Panc1 (cell line): ENCODE results near the gene GBF1. TPM values are rescaled to one million over a fixed set of nuclear protein-coding genes. Genes with fewer than 3 reads are reported as not detected.

Experiments used
- ATAC-seq: fragments of 200-7000 bp; cut with Tn5 transposase; 2 replicates; pipeline ENCODE4 v1.9.1; 2020; ENCODE audit warnings: mild to moderate bottlenecking, moderate library complexity
- BruUV-seq: library from RNA; stranded (reverse); fragments of 400-500 nt; replicated peaks from 2 replicates; lab custom pipeline; 2021; lab: Mats Ljungman, UMichigan
- CTCF ChIA-PET: fragments of 300-600 bp; sonication (Branson Sonifier 250); formaldehyde crosslinking; loops from one replicate; lab custom pipeline; 2022; ENCODE audit warnings: antibody characterized with exemption; lab: Charles Lee
- POLR2A ChIA-PET: fragments of 300-600 bp; sonication (Branson Sonifier 250); formaldehyde crosslinking; loops from one replicate; lab custom pipeline; 2022; ENCODE audit warnings: antibody characterized with exemption; lab: Charles Lee
- DNase-seq: peaks from one replicate; pipeline ENCODE4 v3.0.0-alpha.2; 2010; ENCODE audit warnings: low read depth, low spot score
- H3K27ac ChIP-seq: 2 replicates; pipeline ENCODE4 v1.5.1; 2011; ENCODE audit warnings: mild to moderate bottlenecking, low read length, inconsistent platforms
- H3K27me3 ChIP-seq: fragments of 200-500 bp; sonication (Bioruptor generic); 2 replicates; pipeline ENCODE4 v1.6.0; 2014; ENCODE audit warnings: low read length, inconsistent platforms; ENCODE audit not compliant: control insufficient read depth, insufficient read depth
- H3K36me3 ChIP-seq: fragments of 200-500 bp; sonication (Bioruptor generic); 2 replicates; pipeline ENCODE4 v1.5.1; 2014; ENCODE audit warnings: inconsistent platforms, mild to moderate bottlenecking, low read length, moderate library complexity; ENCODE audit not compliant: control insufficient read depth, insufficient read depth
- H3K4me1 ChIP-seq: 2 replicates; pipeline ENCODE4 v1.5.1; 2011; ENCODE audit warnings: inconsistent platforms, mild to moderate bottlenecking, low read length, moderate library complexity; ENCODE audit not compliant: control insufficient read depth, insufficient read depth
- H3K4me3 ChIP-seq, 2 experiments: 2 replicates each; pipeline ENCODE4 v1.5.1; 2011 to 2012; ENCODE audit warnings: low read depth in 2 of 2, low read length in 2 of 2, mild to moderate bottlenecking in 2 of 2, inconsistent platforms in 1 of 2, moderate library complexity in 1 of 2
- H3K9me3 ChIP-seq: fragments of 200-500 bp; sonication (Bioruptor generic); 2 replicates; pipeline ENCODE4 v1.5.1; 2014; ENCODE audit warnings: low read depth, mild to moderate bottlenecking, inconsistent platforms, low read length, moderate library complexity; ENCODE audit not compliant: control insufficient read depth, insufficient read depth
- CTCF ChIP-seq: fragments of 450-650 bp; IDR thresholded peaks from 2 replicates; pipeline ENCODE4 v1.5.1; 2017; ENCODE audit warnings: mild to moderate bottlenecking
- POLR2AphosphoS5 ChIP-seq: IDR thresholded peaks from 2 replicates; pipeline ENCODE4 v1.6.1; 2012; ENCODE audit warnings: mild to moderate bottlenecking, low read depth, low read length, moderate library complexity
- REST ChIP-seq, 2 experiments: IDR thresholded peaks; 2 replicates each; pipeline ENCODE4 v1.6.1; 2011 to 2012; ENCODE audit warnings: low read depth in 2 of 2, control low read depth in 1 of 2, low read length in 1 of 2, mild to moderate bottlenecking in 1 of 2, moderate library complexity in 1 of 2; ENCODE audit not compliant: insufficient read depth in 1 of 2
- SIN3A ChIP-seq: IDR thresholded peaks from 2 replicates; pipeline ENCODE4 v1.6.1; 2012; ENCODE audit warnings: low read depth, mild to moderate bottlenecking, low read length, moderate library complexity, borderline replicate concordance; ENCODE audit not compliant: insufficient read depth
- TCF7L2 ChIP-seq: IDR thresholded peaks from 2 replicates; pipeline ENCODE4 v1.6.1; 2011; ENCODE audit warnings: mild to moderate bottlenecking, low read depth, low read length, inconsistent platforms
- in situ Hi-C: cut with HindIII; loops from 2 replicates; pipeline ENCODE4 v1.10.0; 2016; ENCODE audit warnings: low sequenced_read_pairs, low pct_unique_long_range_greater_than_20kb
- intact Hi-C: fragments of 100-400 bp; cut with micrococcal nuclease; formaldehyde crosslinking; loops from one replicate; pipeline ENCODE4 v1.10.0; 2022; ENCODE audit not compliant: unreplicated experiment
- total RNA-seq: library from RNA; stranded (reverse); gene quantifications from one replicate; pipeline ENCODE4 v1.2.1, GENCODE V29; 2021; ENCODE audit not compliant: unreplicated experiment

Gene GBF1
- total RNA-seq, 1 experiment from 2014 or later = 65.0 TPM

GRCh38 chr10:102394801-102395399 is 149.6 kb downstream of the GBF1 start:
- ChIA-PET POLR2A (interaction anchor here (0.6 to 0.8 kb wide), 4 partner anchors 23 to 1651 kb away, joined by 3 to 13 read pairs (median 8); partner anchors contain the start of gene GBF1), CTCF (interaction anchor here (0.6 to 0.8 kb wide), 2 partner anchors 165 to 288 kb away, joined by 3 read pairs; no protein-coding TSS in a partner anchor)
- no peak for DNase-seq
- peaks cover 2% of the 10 kb centered on the region; the same call in 1 of the 2 replicates for H3K36me3 ChIP-seq
- H3K4me3 ChIP-seq = peak overlapping the region; percentile 67 to 89
- BruUV-seq = no TSS peak
- peak; percentile 12 for ATAC-seq
- intact Hi-C loops = loop anchor here (5.0 kb wide), 1 partner anchor 163 kb away; no protein-coding TSS in a partner anchor
- H3K4me1 ChIP-seq = peaks cover 26% of the 10 kb centered on the region
- in situ Hi-C loops = no loop called here
- peak overlapping the region; percentile 63 for H3K27ac ChIP-seq
- TF ChIP-seq REST (IDR thresholded peaks at IDR 0.05; ENCODE audit: insufficient read depth in 1 of 2, low read depth in 2 of 2, low read length in 1 of 2) (no peak), TCF7L2 (no peak), POLR2AphosphoS5 (no peak; the same call in 1 of the 2 replicates), CTCF (no peak), SIN3A (no peak)
- no peaks in the 10 kb centered on the region; the same call in 1 of the 2 replicates for H3K27me3 ChIP-seq
- H3K9me3 ChIP-seq = no peaks in the 10 kb centered on the region

- ATAC-seq = peak; percentile 65
- in situ Hi-C loops (no loop called here), intact Hi-C loops (no loop called here)
- TF ChIP-seq SIN3A = no peak
- TF ChIP-seq REST (IDR thresholded peaks at IDR 0.05; ENCODE audit: insufficient read depth in 1 of 2, low read depth in 2 of 2, low read length in 1 of 2) = no peak
- TF ChIP-seq POLR2AphosphoS5 = no peak
- TF ChIP-seq CTCF = no peak
- no peak for TF ChIP-seq TCF7L2
- Histone ChIP-seq H3K36me3 (peaks cover 2% of the 10 kb centered on the region; the same call in 1 of the 2 replicates), H3K4me1 (peaks cover 31% of the 10 kb centered on the region), H3K4me3 (peak within 1 kb of the TSS; percentile 67 to 89), H3K27me3 (no peaks in the 10 kb centered on the region; the same call in 1 of the 2 replicates), H3K27ac (peak within 1 kb of the TSS; percentile 80), H3K9me3 (no peaks in the 10 kb centered on the region)
- no TSS peak for BruUV-seq
- POLR2A ChIA-PET = interaction anchor here (0.5 to 0.7 kb wide), 6 partner anchors 24 to 1652 kb away, joined by 4 to 13 read pairs (median 8); partner anchors contain the start of gene GBF1
- DNase-seq = no peak
- CTCF ChIA-PET = interaction anchor here (0.6 to 0.8 kb wide), 4 partner anchors 12 to 287 kb away, joined by 3 to 7 read pairs (median 4); no protein-coding TSS in a partner anchor
These were observed 150.3 kb downstream of the GBF1 start, which contains the start of gene NFKB2 for GRCh38 chr10:102395400-102396316. Gene NFKB2, plus strand, starts transcription at chr10:102395705. Its CDS starts 255 bp downstream, at chr10:102395960.
